ENCODE measurements around the gene CACHD1. TPM values are rescaled to one million over a fixed set of nuclear protein-coding genes. Genes with fewer than 3 reads are reported as not detected.

CACHD1 gene
- total RNA-seq, 3 donors from 2014 or later (not counting 1 experiment from before 2014, with no cell fraction given) = not detected

- no peak overlapping the region for H3K27ac ChIP-seq (ENCODE audit: low read length)
- H3K9me3 ChIP-seq (ENCODE audit: control insufficient read depth, insufficient read depth, low read length) = no peaks in the 10 kb centered on the region
- DNase-seq = no peak
- no peaks in the 10 kb centered on the region for H3K4me1 Mint-ChIP-seq
- intact Hi-C loops (cut with micrococcal nuclease) = no loop called here
- no peaks in the 10 kb centered on the region for H3K36me3 ChIP-seq (ENCODE audit: control insufficient read depth, insufficient read depth, low read length)
- H3K4me1 ChIP-seq (ENCODE audit: control insufficient read depth, insufficient read depth, low read length) = no peaks in the 10 kb centered on the region
- no peaks in the 10 kb centered on the region for H3K27me3 ChIP-seq (ENCODE audit: control insufficient read depth, insufficient read depth, low read length)
- TF ChIP-seq CTCF (IDR thresholded peaks at IDR 0.05) = no peak
- H3K4me3 ChIP-seq (ENCODE audit: low read length) = no peak overlapping the region
- no peaks in the 10 kb centered on the region for H3K36me3 Mint-ChIP-seq
- H3K27ac Mint-ChIP-seq = no peak overlapping the region
- peaks cover 0 to 2% of the 10 kb centered on the region in 2 donors for H3K9me3 Mint-ChIP-seq
- ATAC-seq = no peak
- H3K27me3 Mint-ChIP-seq (ENCODE audit: low read depth in 2 of 2) = no peaks in the 10 kb centered on the region
- 85% methylated on average over 3 of the region's 7 CpGs for WGBS (ENCODE audit: insufficient coverage)
- H3K4me3 Mint-ChIP-seq = no peak overlapping the region
Observed at GRCh38 chr1:64440183-64440826, 29.6 kb upstream of the CACHD1 start.

- no peaks in the 10 kb centered on the region for H3K4me1 Mint-ChIP-seq
- DNase-seq (no peak), ATAC-seq (no peak)
- no peak overlapping the region for H3K27ac Mint-ChIP-seq
- no CpG with 5 or more reads among the region's 1 CpG for WGBS (ENCODE audit: insufficient coverage)
- TF ChIP-seq CTCF (IDR thresholded peaks at IDR 0.05) = no peak
- Histone ChIP-seq H3K4me1 (ENCODE audit: control insufficient read depth, insufficient read depth, low read length) (no peaks in the 10 kb centered on the region), H3K4me3 (ENCODE audit: low read length) (no peak overlapping the region), H3K9me3 (ENCODE audit: control insufficient read depth, insufficient read depth, low read length) (no peaks in the 10 kb centered on the region), H3K27ac (ENCODE audit: low read length) (no peak overlapping the region), H3K36me3 (ENCODE audit: control insufficient read depth, insufficient read depth, low read length) (no peaks in the 10 kb centered on the region), H3K27me3 (ENCODE audit: control insufficient read depth, insufficient read depth, low read length) (peaks cover 2% of the 10 kb centered on the region)
- intact Hi-C loops (cut with micrococcal nuclease) = no loop called here
- H3K27me3 Mint-ChIP-seq (ENCODE audit: low read depth in 2 of 2) = peaks cover 0 to 10% of the 10 kb centered on the region in 2 donors
- H3K9me3 Mint-ChIP-seq = no peaks in the 10 kb centered on the region
- no peak overlapping the region for H3K4me3 Mint-ChIP-seq
- no peaks in the 10 kb centered on the region for H3K36me3 Mint-ChIP-seq
Observed at GRCh38 chr1:64451440-64451839, 18.5 kb upstream of the CACHD1 start.

GRCh38 chr1:64453688-64454087 is 16.2 kb upstream of the CACHD1 start:
- H3K9me3 ChIP-seq (ENCODE audit: control insufficient read depth, insufficient read depth, low read length) = no peaks in the 10 kb centered on the region
- Mint-ChIP-seq H3K27me3 (ENCODE audit: low read depth in 2 of 2) (peaks cover 0 to 6% of the 10 kb centered on the region in 2 donors), H3K36me3 (no peaks in the 10 kb centered on the region), H3K4me3 (no peak overlapping the region), H3K9me3 (no peaks in the 10 kb centered on the region), H3K27ac (no peak overlapping the region), H3K4me1 (no peaks in the 10 kb centered on the region)
- ATAC-seq (no peak), DNase-seq (no peak)
- no peak overlapping the region for H3K4me3 ChIP-seq (ENCODE audit: low read length)
- 71% methylated on average over 3 of the region's 3 CpGs for WGBS (ENCODE audit: insufficient coverage)
- no peak for TF ChIP-seq CTCF (IDR thresholded peaks at IDR 0.05)
- H3K27ac ChIP-seq (ENCODE audit: low read length) = no peak overlapping the region
- H3K4me1 ChIP-seq (ENCODE audit: control insufficient read depth, insufficient read depth, low read length) = no peaks in the 10 kb centered on the region
- intact Hi-C loops (cut with micrococcal nuclease) = no loop called here
- H3K27me3 ChIP-seq (ENCODE audit: control insufficient read depth, insufficient read depth, low read length) = no peaks in the 10 kb centered on the region
- no peaks in the 10 kb centered on the region for H3K36me3 ChIP-seq (ENCODE audit: control insufficient read depth, insufficient read depth, low read length)

- intact Hi-C loops (cut with micrococcal nuclease) = no loop called here
- WGBS (ENCODE audit: insufficient coverage) = 100% methylated on average over 1 of the region's 1 CpG
- no peaks in the 10 kb centered on the region for H3K4me1 Mint-ChIP-seq
- no peak for TF ChIP-seq CTCF (IDR thresholded peaks at IDR 0.05)
- H3K4me3 ChIP-seq (ENCODE audit: low read length) = no peak overlapping the region
- no peak overlapping the region for H3K4me3 Mint-ChIP-seq
- H3K27me3 Mint-ChIP-seq (ENCODE audit: low read depth in 2 of 2) = peaks cover 0 to 4% of the 10 kb centered on the region in 2 donors
- H3K36me3 ChIP-seq (ENCODE audit: control insufficient read depth, insufficient read depth, low read length) = no peaks in the 10 kb centered on the region
- no peak for ATAC-seq
- H3K4me1 ChIP-seq (ENCODE audit: control insufficient read depth, insufficient read depth, low read length) = no peaks in the 10 kb centered on the region
- no peak overlapping the region for H3K27ac Mint-ChIP-seq
- H3K36me3 Mint-ChIP-seq = no peaks in the 10 kb centered on the region
- no peaks in the 10 kb centered on the region for H3K9me3 ChIP-seq (ENCODE audit: control insufficient read depth, insufficient read depth, low read length)
- H3K27ac ChIP-seq (ENCODE audit: low read length) = no peak overlapping the region
- H3K9me3 Mint-ChIP-seq = no peaks in the 10 kb centered on the region
- no peak for DNase-seq
- no peaks in the 10 kb centered on the region for H3K27me3 ChIP-seq (ENCODE audit: control insufficient read depth, insufficient read depth, low read length)
Observed at GRCh38 chr1:64458915-64459314, 11.0 kb upstream of the CACHD1 start.

All from natural killer cell (primary cell).